Measurements from ENCODE around the gene PARVG. TPM values are rescaled to one million over a fixed set of nuclear protein-coding genes. Genes with fewer than 3 reads are reported as not detected.

Gene PARVG
- total RNA-seq, 1 donor from 2014 or later: not detected

GRCh38 chr22:44196731-44197131, 16.0 kb downstream of the PARVG start:
- no peak for DNase-seq (ENCODE audit: low read depth)

DNA sequence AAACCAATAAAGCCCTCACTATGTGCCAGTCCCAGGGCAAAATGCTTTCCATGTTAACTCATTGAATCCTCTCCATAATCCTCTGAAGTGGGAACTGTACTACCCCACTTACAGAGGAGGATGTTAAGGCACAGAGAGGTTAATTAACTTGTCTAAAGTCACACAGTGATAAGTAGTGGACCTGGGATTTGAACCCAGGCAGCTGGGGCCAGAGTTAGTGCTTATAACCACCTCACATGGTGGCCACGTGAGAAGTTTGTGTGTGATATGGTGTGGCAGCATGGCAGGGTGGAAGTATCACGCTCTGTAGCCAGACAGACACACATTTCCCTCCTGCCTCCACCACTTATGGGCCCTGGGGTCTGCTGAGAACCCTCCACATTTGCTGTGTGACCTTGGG, 16.5 kb downstream of the PARVG start:
- no peak for DNase-seq (ENCODE audit: low read depth)

DNA sequence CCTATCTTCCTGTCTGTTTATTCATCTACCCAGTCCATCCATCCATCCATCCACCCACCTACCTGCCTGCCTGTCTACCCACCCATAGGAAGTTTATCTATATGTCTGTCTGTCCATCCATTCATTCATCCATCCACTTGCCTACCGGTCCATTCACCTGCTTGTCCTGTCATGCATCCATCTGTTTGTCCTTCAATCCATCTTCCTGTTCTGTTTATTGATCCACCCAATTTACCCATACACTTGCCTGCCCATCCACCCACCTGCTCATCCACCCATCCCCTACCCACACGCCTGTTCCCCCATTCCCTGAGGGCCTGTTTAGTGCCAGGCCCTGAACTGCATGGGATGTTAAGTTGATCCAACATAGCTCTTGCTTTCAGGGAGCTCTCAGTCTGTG, 18.4 kb downstream of the PARVG start:
- no peak for DNase-seq (ENCODE audit: low read depth)

GRCh38 chr22:44199866-44200265, 19.1 kb downstream of the PARVG start:
- DNase-seq (ENCODE audit: low read depth): no peak

- no peak for DNase-seq (ENCODE audit: low read depth)
Measured at GRCh38 chr22:44200451-44200850, 19.7 kb downstream of the PARVG start.

DNA sequence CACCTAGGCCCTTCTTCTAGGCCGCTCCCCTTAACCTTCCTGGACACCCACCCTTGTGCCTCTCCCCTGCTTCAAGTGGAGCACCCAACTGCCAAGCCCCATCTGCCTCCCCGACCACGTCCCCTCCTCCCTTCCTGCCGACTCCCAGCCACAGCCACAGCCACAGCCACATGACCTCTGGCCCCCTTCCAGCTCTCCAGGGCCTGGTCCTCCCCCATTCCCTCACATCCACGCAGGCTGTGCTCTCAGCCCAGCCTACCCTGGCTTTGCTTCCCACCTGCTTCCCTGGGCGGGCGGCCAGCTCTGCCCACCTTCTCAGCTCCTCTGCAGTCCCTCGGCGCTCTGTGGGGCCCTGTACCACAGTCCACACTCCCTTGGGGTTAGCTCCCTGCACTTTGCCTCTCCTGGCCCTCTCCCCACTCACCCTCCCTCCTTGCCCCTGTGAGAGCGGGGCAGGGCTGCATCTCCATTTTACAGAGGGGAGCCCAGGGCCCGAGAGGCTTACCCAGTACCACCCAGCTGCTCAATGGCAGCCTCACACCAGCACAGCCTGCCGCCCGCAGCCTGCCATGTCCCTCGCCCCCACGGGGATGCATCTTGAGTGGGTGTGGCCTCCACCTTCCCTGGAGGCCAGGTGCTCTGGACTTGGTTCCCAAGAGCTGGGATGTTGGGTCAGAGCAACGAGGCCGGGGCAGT, 20.3 kb downstream of the PARVG start:
- no peak for DNase-seq (ENCODE audit: low read depth)

GRCh38 chr22:44201665-44202064, 20.9 kb downstream of the PARVG start:
- no peak for DNase-seq (ENCODE audit: low read depth)

GRCh38 chr22:44202261-44202789, 21.6 kb downstream of the PARVG start:
- DNase-seq (ENCODE audit: low read depth): no peak

GRCh38 chr22:44203203-44203602, 22.5 kb downstream of the PARVG start:
- DNase-seq (ENCODE audit: low read depth): no peak

- DNase-seq (ENCODE audit: low read depth): no peak
Measured at GRCh38 chr22:44204739-44205515, 24.2 kb downstream of the PARVG start.

GRCh38 chr22:44205516-44206329, 25.0 kb downstream of the PARVG start:
- no peak for DNase-seq (ENCODE audit: low read depth)

DNA sequence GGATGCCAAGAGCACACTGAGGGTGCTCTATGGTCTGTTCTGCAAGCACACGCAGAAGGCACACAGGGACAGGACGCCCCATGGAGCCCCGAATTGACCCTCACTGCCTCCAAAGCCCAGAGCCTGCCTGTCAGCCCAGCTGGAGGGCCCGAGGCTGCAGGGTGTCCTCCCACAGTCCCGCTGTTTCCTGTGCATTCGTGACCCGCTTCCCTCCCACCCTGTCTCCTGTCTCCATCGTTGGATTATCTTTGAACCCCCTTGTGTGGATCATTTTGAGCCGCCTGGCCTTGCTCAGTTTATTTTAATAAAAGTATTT, 25.6 kb downstream of the PARVG start:
- DNase-seq (ENCODE audit: low read depth): no peak

DNA sequence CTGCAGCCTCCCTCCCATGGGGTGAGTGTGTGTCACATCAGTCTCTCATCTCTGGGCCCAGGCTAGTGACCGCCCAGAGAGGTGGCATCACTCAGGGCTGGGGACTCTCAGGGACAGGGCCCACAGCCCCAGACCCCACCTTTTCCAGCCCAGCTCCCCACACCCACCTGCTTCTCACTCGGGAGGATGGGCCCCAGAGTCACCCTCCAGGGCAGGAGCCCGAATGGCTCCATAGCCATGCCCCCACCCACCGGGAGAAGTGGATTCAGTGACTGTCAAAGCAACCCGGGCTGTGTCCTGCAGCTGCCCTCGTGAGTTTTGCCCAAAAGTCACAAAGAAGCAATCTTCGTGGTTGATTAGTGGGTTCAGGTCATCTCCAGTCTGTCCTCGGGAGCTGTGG, 26.0 kb downstream of the PARVG start:
- DNase-seq (ENCODE audit: low read depth): no peak

GRCh38 chr22:44207173-44207980, 26.7 kb downstream of the PARVG start:
- no peak for DNase-seq (ENCODE audit: low read depth)

DNA sequence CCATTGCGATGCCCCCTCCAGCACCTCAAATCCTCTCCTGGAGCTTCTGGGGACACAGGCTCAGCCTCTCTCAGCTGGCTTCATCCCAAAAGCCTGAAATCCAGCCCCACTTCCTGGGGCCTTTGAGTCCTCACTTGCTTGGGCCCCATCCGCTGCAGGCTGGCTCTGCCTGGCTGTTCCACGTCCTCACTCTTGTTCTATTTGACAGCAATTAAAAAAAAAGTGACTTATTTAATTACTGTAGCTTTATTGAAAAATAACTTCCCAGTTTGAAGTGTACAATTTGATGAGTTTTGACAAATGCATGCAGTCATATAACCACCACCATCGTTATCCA, 27.2 kb downstream of the PARVG start:
- no peak for DNase-seq (ENCODE audit: low read depth)

DNA sequence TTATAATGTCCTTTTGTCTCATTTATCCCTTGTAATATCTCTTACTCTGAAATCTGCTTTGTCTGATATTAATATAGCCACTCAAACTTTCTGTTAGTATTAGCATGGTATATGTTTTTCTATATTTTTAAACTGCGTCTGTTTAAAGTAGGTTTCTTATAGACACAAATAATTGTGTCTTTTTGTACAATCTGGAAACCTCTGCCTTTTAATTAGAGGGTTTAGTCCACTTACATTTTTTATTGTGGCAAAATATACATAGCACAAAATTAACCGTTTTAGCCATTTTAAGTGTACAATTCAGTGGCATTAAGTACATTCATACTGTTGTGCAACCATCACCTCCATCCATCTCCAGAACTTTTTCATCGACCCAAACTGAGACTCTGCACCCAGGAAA, 28.6 kb downstream of the PARVG start:
- DNase-seq (ENCODE audit: low read depth): no peak

DNA sequence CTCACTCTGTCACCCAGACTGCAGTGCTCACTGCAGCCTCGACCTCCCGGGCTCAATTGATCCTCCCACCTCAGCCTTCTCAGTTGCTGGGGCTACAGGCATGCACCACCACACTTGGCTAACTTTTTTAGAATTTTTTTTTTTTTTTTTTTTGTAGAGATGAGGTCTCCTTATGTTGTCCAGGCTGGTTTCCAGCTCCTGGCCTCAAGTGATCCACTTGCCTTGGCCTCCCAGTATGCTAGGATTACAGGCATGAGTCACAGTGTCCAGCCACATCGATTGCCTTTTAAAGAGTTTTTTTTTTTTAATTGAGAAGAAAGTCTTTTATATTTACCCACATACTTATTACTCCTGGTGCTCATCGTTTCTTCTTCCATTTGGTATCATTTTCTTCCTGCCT, 30.0 kb downstream of the PARVG start:
- no peak for DNase-seq (ENCODE audit: low read depth)

DNA sequence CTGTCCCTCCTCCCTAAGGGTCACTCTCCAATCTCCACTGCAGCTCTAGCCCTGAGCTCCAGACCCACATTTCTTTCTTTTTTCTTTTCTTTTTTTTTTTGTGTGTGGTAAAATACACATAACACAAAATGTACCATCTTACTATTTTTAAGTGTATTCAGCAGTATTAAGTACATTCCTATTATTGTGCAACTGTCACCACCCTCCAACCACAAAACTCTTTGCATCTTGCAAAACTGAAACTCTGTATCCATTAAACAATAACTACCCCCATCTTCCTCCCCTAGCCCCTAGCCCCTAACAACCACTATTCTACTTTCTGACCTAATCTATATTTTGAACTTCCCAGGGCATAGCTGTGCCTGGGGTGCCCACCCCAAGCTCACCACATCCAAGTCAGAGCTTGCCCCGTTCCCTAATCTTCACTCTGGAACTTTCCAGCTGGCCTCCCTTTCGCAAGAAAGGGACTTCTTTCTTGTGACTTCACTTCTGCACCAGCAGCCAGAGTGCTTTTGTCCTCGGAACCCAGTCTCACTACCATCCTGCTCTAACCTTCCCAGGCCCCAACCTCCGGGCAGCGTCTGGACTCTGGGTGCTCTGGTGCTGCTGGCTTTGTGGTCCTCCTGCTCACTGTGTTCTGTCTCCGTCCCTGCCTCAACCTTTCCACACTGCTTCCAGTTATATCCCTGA, 30.7 kb downstream of the PARVG start:
- DNase-seq (ENCODE audit: low read depth): no peak

GRCh38 chr22:44211946-44212930, 31.5 kb downstream of the PARVG start:
- no peak for DNase-seq (ENCODE audit: low read depth)

- no peak for DNase-seq (ENCODE audit: low read depth)
Measured at GRCh38 chr22:44212936-44213335, 32.2 kb downstream of the PARVG start.

Measured in renal cortical epithelial cell (primary cell).